ENCODE measurements around the gene GIT2.
"Not testable (repeated sequence)": the region's sequence is repeated elsewhere in the genome, so short reads cannot be mapped to it uniquely, and the experiment has no call there.

The GIT2 gene

DNA sequence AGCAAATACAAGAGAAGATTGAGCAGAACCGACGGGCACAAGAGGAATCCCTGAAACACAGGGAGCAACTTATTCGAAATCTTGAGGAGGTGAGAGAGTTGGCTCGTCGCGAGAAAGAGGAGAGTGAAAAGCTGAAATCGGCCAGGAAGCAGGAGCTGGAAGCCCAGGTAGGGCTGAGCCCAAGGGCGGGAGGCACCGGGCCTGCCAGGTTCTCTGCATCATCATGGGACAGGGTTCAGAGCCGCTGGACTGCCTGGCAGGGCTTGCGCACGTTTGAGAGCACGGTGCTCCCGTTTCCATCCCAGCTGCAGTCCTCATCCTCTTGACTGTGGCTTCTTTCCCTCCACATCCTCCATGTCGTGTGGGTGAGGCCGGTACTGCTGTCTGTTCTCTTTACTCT is 81.7 kb downstream of the GIT2 start:
- DNase-seq = no peak

- no peak for DNase-seq
These were observed 83.3 kb downstream of the GIT2 start for GRCh38 chr12:109912855-109913321.

- no peak for DNase-seq
These were observed 85.2 kb downstream of the GIT2 start for GRCh38 chr12:109910969-109911348.

- DNase-seq = no peak
These were observed 85.8 kb downstream of the GIT2 start for GRCh38 chr12:109910254-109910968.

GRCh38 chr12:109905301-109905700 is 90.9 kb downstream of the GIT2 start:
- DNase-seq = no peak

DNA sequence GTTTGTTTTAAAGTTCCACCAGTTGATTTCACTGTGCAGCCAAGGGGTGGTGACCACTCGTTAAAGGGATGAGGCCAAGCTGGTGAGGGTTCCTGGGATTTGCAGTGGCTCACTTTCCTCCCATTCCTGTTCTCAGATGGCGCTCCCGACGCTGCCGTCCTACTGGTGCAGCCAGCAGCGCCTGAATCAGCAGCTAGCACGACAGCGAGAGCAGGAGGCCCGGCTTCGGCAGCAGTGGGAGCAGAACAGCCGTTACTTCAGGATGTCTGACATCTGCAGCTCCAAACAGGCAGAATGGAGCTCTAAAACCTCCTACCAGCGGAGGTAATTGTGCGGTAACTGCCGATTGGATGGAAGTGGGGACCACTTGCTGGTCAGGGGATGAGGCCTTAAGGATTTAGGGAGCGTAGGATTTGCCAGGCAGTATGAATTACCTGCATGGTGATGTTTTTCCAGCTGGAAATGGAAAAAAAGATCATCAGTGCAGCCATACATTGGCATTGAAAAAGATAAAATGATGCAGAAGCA is 93.2 kb downstream of the GIT2 start:
- no peak for DNase-seq

DNA sequence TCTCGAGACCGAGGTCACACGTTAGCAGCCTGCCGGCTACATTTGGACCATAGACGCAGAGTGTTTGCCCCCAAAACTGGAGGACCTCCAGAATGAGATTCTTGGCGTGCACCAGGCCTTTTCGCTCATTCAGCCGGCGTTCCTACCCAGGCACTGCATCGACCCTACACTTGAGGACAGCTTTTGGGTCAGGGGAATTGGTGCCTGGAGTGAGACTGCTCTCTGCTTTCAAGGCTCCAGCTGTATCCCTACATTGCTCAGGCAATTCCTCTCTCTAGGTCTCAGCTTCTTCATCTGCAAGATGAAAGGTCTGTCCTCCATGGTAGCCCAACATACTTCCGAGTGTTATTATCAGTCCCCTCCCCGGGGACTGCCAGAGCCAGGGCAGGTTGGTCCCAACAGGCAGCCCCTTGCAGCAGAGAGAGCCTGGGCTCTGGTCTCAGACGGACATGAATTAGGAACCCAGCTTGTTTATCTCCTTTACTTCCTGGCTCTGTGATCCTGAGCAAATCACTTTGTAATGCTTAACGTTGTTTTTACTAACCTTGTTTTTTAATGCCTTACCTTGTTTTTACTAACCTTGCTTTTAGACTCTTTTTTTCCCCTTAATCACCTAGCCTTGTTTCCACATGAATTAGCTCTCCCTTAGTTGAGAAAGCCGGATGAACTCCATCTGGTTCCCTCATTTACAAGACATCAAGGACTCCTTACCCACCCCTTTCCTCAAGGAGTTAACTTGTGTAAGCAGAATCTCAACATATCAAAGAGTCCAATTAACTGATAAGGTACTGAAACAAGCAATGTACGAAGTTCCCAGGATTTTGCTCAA is 95.2 kb downstream of the GIT2 start:
- DNase-seq = no peak

GRCh38 chr12:109899783-109900751 is 96.1 kb downstream of the GIT2 start, which contains the start of gene TCHP:
TCHP (plus strand) TSS chr12:109900274; CDS start chr12:109903027, 2,753 bp downstream.
- DNase-seq = peak; percentile 32 to 77

DNA sequence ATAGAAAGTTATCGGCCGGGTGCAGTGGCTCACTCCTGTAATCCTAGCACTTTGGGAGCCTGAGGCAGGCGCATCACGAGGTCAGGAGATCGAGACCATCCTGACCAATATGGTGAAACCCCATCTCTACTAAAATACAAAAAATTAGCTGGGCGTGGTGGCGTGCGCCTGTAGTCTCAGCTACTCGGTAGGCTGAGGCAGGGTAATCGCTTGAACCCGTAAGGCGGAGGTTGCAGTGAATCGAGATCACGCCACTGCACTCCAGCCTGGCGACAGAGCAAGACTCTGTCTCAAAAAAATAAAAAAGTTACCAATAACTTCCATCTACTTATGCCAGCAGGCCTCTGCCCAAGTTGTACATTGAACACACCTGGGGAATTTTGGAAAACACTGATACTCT is 96.8 kb downstream of the GIT2 start:
- not testable (repeated sequence) for DNase-seq

GRCh38 chr12:109897029-109897428 is 99.1 kb downstream of the GIT2 start:
- DNase-seq = no peak

DNA sequence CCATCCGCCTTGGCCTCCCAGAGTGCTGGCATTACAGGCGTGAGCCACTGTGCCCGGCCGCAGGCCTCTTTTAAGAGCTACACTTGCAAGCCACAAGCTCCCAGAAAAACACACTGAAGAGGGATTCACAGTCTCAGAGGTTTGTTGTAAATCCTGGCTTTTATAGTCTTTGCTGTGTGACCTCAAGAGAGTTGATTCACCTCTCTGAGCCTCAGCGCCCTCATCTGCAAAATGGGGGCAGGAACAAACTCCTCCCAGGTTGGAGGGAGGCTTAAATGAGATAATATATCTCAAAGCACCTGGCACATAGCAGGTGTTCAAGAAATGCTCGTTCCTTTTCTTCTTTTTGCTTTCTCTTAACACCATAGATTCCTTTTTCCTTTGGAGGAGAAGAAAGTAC is 100.0 kb downstream of the GIT2 start:
- no peak for DNase-seq

DNA sequence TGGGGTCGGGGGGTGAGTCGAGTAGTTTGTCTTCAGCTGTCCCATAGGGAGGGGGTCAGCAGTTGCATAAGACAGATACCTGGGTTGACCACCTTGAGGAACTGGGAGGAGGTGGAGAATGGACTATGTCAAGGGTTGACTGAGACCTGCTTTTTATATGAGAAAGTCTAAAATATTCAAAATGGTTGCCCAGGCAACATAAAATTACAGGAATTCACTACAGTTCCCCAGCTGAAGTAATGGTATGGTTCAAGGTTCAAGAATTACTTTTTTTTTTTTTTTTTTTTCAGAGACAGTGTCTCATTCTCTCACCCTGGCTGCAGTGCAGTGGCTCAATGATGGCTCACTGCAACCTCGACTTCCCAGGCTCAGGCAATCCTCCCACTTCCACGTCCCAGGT is 101.2 kb downstream of the GIT2 start:
- no peak for DNase-seq

- DNase-seq = no peak
These were observed 102.7 kb downstream of the GIT2 start for GRCh38 chr12:109893261-109893995.

GRCh38 chr12:109892748-109893147 is 103.4 kb downstream of the GIT2 start:
- DNase-seq = no peak

GRCh38 chr12:109892165-109892715 is 103.9 kb downstream of the GIT2 start:
- DNase-seq = no peak

GRCh38 chr12:109891731-109892130 is 104.4 kb downstream of the GIT2 start:
- DNase-seq = not testable (repeated sequence)

DNA sequence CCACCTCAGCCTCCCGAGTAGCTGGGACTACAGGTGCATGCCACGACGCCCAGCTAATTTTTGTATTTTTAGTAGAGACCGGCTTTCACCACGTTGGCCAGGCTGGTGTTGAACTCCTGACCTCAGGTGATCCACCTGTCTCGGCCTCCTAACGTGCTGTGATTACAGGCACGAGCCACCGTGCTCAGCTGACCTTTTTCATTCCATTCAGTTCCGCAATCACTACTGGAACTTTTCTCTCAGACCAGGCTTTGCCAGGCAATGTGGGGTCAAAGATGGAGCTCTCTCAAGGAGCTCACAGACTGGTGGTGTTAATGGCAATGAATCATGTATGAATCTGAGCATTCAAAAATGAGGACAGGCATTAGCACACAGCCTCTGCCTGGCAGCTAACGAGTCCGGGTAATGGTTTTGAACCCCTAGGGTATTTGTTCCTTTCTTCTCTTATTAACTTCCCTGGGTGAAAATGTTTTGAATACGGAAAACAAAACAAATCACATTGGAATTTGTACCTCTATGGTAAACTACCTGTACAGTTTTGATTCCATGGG is 105.5 kb downstream of the GIT2 start:
- DNase-seq = no peak

- no peak for DNase-seq
These were observed 107.8 kb downstream of the GIT2 start for GRCh38 chr12:109888179-109889020.

- DNase-seq = no peak
These were observed 110.6 kb downstream of the GIT2 start for GRCh38 chr12:109885616-109886015.

GRCh38 chr12:109883461-109883860 is 112.7 kb downstream of the GIT2 start:
- DNase-seq = no peak
